ENCODE results near the gene RBP2.
"Not testable (repeated sequence)": the region's sequence is repeated elsewhere in the genome, so short reads cannot be mapped to it uniquely, and the experiment has no call there.

Gene RBP2

DNA sequence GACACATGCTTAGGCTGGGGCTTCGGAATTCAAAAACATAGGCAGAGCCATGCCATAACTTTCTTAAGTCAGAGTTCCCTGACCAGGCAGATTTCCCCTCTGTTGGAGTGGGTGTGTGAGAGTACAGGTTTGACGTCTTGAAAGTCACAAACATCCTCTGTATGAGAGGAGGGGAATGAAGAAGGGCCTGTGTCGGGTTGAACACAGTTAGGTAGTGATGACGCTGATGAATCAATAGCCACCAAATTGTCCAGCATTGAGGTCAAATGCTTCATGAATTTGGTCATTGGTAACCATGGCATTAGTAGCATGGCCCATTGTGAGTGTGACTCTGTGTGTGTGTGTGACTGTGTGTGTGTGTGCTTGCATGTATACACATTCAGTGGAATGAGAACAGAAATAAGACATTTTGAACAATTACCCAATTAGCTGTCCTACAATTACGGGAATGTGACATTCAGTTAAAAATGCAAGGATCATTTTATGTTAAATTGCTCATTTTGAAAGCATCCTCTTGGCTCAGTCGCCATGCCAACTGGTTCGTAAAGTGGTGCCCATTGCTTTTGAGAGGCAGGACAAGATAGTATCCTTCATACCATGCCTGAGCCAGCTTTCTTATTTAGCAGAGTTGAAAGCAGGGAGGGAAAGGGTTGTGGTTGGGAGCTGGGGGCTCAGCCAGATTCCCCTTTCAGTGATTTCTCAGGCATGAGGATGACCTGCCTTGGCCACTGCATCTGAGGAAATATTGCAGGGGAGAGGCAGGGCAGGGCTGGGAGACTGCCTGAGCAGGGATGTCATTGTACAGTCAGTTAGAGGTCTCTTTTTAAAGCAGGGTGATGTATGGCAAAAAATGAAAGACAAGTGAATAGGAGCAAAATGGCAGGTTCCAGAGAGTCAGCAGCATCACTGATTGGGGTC is 35.4 kb downstream of the RBP2 start:
- no peak for DNase-seq

DNA sequence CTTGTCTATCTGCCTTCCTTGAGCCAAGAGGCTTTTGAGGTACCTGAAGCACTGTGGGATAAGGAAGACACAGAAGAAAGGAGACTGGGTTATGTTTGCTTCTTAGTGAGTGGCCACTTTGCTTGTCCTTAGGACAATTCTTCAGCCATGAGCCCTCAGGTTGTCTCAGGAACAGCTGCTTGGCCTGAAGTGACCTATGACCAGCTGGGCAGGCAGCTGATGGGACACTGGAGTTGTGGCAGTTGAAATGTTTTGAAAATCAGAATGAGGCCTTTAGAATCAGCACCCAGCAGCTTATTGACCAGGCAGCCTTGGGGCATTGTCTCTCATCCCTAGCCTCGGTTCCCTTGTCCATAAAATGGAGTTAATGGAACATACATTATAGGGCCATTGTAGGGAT is 37.0 kb downstream of the RBP2 start:
- no peak for DNase-seq

DNA sequence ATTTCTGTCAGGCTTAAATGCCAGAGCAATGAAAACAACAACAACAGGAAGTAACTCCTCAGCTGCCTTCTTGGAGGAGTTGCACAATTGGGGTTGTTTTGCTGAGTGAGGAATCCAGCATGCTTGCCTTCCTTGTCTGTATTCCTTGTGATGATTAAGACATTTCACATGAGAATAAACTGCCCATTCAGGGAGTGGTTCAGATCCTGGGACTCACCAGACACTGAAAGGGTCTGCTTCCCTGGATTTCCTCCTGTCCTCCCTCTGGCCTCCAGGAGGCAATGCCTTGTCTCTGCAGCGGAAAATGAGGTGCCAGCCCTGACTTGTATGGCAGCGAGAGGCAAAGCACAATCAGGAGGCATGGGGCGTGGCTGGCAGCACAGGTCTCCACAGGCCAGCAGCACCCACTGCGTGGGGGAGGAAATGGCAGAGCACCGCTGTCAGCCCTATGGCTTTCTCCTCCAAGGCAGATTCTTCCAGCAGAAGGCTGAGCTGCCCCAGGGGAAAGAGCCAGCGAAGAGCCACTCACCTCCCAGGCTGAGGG is 41.5 kb downstream of the RBP2 start:
- peak; percentile 4 for DNase-seq

DNA sequence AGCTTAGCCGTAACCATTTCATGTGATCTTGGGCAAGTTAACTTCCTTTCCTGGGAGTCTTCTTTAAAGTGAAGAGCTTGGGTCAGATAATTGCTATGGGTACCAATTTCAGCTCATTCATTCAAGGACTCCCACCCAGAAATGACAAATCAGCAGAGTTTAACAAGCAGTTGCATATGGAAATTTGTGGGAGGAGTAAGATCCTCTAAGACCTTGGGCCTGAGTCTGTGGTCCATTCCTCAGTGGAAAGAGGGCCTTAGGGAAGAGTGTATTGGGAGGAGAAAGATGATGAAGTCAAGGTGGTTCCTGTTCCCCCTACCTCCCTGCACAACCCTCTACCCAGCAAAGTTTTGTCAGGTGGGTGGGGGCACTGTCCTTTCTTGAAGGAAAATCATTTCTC is 42.1 kb downstream of the RBP2 start:
- peak; percentile 52 for DNase-seq

DNA sequence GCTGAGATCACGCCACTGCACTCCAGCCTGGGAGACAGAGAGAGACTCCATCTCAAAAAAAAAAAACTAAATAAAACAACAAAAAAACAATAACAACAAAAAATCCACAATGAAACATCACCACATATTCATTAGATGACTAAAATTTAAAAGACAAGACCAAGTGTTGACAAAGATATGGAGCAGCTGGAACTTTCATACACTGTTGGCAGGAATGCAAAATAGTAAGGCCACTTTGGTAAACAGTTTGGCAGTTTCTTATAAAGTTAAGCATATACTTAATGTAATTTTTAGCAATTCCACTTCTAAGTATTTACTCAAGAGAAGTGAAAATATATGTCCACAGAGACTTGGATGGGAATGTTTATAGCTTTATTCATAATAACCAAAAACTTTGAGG is 43.2 kb downstream of the RBP2 start:
- DNase-seq = no peak

DNA sequence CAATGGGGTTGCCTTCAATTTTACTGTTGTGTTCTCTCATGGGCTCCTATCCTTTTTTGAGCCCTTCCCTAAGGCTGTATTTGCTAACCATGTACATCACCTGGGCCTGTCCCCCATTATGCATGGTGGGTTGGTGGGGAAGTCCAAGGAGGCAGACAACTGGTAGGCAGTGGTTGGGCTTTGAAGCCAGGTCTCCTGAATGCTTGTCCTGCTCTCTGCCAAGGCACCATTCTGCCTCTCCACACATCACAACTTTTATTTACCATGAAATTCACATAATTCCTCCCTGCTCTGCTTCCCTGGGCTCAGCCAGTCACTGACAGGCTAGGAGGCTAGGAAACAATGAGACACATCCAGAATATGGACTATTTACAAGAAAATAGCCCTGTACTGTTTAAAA is 45.8 kb downstream of the RBP2 start:
- no peak for DNase-seq

DNA sequence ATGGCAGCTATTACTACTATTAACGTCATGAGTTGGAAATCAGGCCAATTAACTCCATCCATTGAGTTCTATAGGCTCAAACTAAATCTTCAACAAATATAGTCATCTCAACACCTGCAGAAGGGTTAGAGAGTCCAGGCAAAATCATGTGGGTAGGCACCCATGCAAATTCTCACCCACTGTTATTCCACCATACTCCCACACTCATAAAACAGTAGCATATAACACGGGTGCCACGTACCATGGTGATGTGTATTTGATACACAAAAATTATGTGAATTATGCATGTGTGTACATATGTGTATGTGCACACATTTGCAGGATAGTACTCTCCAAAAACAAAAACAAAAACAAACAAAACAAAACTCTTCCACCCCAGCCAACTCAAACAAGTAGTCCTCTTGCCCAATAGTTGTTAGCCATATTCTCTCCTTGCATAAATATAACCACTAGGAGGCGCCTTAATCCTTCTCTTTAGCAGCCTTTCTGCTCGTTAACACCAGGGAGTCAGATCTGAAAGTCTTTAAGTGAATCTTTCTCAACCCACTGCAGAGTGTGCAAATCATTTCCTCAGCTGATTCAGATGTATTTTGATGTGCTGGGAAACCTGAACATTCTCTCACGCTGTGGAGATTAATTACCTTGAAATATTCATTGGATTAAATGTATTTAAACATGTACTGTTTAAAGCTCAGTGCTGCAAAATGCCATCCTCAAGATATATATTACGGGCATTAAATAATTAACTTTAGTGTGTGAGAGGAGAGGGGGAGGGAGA is 48.8 kb downstream of the RBP2 start:
- peak; percentile 88 for DNase-seq

DNA sequence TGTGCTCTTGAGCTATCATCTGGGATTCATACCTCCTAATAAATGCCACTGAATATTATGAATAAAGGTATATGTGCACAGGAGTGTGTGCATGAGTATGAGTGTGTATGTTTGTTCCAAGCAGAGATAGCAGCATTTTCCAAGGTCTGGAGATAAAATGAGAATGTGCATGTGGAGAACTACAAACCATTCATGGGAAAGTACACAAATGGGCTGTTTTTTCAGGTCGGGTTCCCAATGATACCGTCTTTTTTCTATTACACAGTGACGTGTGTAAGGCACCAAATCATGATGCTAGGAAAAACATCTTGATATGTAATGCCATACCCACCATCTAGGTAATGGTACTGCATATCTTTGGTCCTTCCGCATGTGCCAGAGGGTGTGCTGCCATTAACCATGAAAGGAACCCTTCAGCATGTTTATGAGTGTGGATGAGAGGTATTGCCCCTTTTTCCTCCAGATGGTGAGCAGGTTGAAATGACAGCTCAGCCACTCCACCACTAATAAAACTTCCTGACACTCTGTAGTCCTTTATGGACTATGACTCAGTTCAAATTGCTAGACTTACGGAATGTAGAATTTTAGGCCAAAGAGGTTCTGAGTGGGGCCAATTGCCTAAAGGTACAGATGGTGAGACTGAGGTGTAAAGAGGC is 50.4 kb downstream of the RBP2 start:
- DNase-seq = no peak

DNA sequence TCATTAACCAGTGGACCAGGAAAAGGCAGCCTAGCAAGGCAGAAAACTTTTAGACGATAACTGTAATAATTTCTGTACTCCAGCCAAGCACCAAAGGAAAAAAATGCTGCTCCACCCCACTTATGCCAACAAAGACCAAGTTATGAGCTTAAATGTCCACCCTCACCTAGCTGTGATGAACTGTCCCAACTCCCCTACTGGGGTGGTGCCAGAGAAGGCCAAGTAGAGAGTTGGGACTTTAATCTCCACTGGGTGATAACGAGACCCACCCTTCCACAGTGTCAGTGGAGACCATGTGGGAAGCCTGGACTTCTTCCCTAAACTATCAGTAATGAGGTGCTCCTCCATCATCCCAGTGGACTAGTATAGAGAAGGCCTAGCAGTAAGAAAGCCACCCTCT is 53.1 kb downstream of the RBP2 start:
- DNase-seq = no peak

DNA sequence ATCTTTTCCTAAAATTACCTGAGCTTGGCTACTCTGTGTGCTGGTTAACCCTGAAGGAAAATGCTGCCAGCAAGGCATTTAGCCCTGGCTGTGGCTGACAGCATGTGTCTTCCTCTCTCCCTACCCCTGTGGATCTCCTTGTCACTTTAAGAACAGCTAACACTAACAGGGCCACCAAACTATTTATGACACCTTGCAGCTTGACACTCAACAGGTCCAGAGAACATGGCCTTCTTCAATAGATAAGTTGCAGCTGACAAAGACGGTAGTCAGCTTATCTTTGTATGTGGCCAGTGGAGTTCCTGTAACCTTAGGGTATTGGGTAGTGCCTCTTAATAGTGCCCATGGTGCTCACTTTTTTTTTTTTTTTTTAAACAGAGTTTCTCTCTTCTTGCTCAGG is 54.9 kb downstream of the RBP2 start:
- DNase-seq = peak; percentile 11

DNA sequence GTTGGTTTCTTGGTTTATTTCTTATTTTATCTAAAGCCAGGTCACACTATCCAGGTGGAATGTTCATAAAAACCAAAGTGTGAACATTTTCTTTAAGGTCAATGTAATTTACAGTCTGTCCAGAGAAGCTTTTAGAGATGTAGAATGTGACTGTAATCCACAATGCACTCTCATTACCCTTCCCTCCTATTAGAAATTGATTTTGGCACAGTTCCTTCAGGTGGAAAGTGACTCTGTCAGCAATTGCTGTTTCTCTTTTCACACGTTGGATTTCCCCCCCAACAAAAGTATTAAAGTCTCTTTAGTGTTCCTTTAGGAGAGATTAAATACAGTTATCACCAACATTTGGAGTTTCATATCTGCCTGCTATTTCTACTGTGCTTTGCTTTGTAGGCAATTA is 55.3 kb downstream of the RBP2 start:
- DNase-seq = no peak

DNA sequence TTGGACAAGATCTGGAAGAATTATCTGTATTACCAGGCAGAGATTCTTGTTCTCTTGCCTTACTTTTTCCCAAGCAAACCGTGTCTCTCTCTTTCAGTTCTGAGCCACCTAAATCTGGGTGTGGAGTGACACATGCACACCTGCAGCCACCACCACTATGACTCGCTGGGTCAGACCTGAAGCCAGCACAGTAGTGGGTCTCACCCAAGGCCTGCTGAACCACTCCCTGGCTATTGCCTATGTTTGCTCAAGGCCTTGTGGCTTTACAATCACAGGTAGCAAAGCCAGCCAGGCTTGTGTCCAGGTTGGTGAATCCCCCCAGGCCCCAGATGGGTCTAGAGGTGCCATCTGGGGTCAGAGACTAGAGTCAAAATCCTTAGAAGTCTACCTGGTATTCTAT is 58.2 kb downstream of the RBP2 start:
- no peak for DNase-seq

DNA sequence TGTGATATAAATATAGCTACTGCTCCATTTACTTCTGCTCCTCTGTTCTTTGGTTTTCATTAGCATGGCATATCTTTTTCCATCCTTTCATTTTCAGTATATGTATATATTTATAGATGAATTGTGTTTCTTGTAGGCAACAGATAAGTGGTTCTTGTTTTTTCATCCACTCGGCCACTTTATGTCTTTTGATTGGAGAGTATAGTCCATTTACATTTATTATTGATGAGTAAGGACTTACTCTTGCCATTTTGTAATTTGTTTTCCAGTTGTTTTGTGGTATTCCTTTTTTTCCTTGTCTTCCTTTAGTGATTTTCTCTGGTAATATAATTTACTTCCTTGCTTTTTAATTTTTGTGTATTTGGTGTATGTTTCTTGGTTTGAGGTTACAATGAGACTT is 60.0 kb downstream of the RBP2 start:
- DNase-seq = no peak

DNA sequence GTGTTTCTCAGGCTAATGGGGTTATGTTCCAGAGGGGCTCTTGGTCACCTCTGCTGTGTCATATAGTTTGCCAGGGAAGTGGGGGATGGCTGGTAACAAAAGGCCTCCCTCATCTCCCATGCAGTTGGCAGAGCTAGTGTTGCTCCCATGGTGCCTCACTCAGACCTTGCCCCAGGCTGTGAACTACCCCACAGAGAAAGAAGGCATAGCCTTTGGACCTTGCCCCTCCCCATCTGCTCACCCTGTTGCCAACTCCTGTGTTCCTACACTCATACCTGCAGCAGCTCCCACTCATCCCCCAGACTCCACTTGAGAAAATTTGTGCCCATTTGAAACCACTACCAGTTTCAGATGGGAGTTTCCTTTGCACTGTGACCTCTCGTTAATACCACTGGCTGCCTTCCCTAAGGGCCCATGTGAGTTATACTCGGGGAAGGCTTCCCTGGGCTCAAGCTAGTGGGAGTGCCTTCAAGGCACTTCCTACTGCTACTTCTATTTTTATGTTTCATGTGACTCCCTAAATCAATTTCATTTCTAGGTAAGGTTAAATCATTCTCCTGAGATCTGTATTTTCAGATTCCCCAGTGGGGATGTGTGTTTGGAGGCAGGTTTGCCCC is 61.6 kb downstream of the RBP2 start:
- DNase-seq = no peak

DNA sequence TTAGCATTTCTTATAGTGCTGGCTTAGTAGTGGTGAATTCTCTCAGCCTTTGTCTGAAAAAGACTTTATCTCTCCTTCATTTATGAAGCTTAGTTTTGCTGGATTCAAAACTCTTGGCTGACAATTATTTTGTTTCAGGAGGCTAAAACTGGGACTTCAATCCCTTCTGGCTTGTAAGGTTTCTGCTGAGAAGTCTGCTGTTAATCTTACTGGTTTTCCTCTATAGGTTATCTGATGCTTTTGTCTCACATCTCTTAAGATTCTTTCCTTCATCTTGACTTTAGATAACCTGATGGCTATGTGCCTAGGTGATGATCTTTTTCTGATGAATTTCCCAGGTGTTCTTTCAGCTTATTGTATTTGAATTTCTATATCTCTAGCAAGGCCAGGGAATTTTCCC is 63.4 kb downstream of the RBP2 start:
- DNase-seq = not testable (repeated sequence)

All from OCI-M1 (cell line).